ENCODE data around the gene ITPKC. TPM values are rescaled to one million over a fixed set of nuclear protein-coding genes. Genes with fewer than 3 reads are reported as not detected.
"Not testable (repeated sequence)": the region's sequence is repeated elsewhere in the genome, so short reads cannot be mapped to it uniquely, and the experiment has no call there.

Gene ITPKC
- polyA plus RNA-seq, 1 donor from 2014 or later: 16.8 TPM

DNA sequence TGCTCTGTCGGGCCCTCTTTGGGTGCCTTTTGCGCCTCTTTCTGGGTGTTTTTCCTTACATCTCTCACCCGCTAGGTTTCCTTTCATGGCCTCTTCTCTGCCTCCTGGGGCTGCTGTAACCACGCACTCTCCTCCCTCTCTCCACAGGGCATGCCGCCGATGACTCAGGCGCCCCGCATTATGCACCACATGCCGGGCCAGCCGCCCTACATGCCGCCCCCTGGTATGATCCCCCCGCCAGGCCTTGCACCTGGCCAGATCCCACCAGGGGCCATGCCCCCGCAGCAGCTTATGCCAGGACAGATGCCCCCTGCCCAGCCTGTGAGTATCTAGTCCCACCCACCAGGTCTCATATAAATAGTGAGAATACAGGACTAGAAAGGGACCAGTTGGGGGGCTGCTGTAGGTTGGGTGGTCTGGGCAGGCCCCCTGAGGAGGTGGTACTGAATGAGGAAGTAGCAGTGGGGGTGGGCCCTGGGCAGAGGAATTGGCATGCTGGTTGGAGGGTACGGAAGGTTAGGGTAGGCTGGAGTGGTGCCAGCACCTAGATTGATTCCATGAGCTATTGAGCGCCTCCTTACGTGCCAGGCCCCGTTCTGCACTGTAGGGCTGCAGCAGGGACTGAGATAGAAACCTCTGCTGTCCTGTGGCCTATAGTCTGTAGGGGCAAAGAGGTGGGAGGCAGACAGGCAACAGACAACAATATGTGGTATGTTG is 46.0 kb downstream of the ITPKC start:
- no peak overlapping the region for H2AFZ ChIP-seq (ENCODE audit: low read depth, low read length)
- H3K79me2 ChIP-seq (replicated peaks; ENCODE audit: insufficient read depth, low read length): no peaks in the 10 kb centered on the region
- no peak overlapping the region for H3K9ac ChIP-seq (ENCODE audit: low read length)
- TF ChIP-seq EP300 (conservative IDR thresholded peaks at IDR 0.05; ENCODE audit: poor library complexity, severe bottlenecking) (no peak), SMC3 (conservative IDR thresholded peaks at IDR 0.05; ENCODE audit: poor library complexity) (no peak), RAD21 (conservative IDR thresholded peaks at IDR 0.05) (no peak), TAF1 (IDR thresholded peaks at IDR 0.05; ENCODE audit: low read depth) (no peak)
- no peaks in the 10 kb centered on the region for H4K20me1 ChIP-seq (ENCODE audit: insufficient read depth)
- no peak overlapping the region for H3K27ac ChIP-seq (ENCODE audit: low read length)
- no peaks in the 10 kb centered on the region for H3K9me3 ChIP-seq (ENCODE audit: low read length)
- no peak overlapping the region for H3K4me2 ChIP-seq (ENCODE audit: low read length)
- no peaks in the 10 kb centered on the region for H3K36me3 ChIP-seq (ENCODE audit: insufficient read depth, low read length)
- H3K9me2 ChIP-seq (ENCODE audit: insufficient read depth, low read length): no peaks in the 10 kb centered on the region
- H3F3A ChIP-seq (ENCODE audit: insufficient read depth, low read length, poor library complexity, severe bottlenecking): no peaks in the 10 kb centered on the region
- no peaks in the 10 kb centered on the region for H3K27me3 ChIP-seq (ENCODE audit: insufficient read depth, low read depth, low read length)
- H3K4me3 ChIP-seq (ENCODE audit: low read length): no peak overlapping the region

GRCh38 chr19:40763526-40763925 is 46.6 kb downstream of the ITPKC start:
- no peaks in the 10 kb centered on the region for H4K20me1 ChIP-seq (ENCODE audit: insufficient read depth)
- no peak overlapping the region for H2AFZ ChIP-seq (ENCODE audit: low read depth, low read length)
- no peak overlapping the region for H3K4me3 ChIP-seq (ENCODE audit: low read length)
- H3K27ac ChIP-seq (ENCODE audit: low read length): no peak overlapping the region
- no peaks in the 10 kb centered on the region for H3K9me3 ChIP-seq (ENCODE audit: low read length)
- H3K9me2 ChIP-seq (ENCODE audit: insufficient read depth, low read length): no peaks in the 10 kb centered on the region
- H3K79me2 ChIP-seq (replicated peaks; ENCODE audit: insufficient read depth, low read length): no peaks in the 10 kb centered on the region
- TF ChIP-seq, protein P1, sequence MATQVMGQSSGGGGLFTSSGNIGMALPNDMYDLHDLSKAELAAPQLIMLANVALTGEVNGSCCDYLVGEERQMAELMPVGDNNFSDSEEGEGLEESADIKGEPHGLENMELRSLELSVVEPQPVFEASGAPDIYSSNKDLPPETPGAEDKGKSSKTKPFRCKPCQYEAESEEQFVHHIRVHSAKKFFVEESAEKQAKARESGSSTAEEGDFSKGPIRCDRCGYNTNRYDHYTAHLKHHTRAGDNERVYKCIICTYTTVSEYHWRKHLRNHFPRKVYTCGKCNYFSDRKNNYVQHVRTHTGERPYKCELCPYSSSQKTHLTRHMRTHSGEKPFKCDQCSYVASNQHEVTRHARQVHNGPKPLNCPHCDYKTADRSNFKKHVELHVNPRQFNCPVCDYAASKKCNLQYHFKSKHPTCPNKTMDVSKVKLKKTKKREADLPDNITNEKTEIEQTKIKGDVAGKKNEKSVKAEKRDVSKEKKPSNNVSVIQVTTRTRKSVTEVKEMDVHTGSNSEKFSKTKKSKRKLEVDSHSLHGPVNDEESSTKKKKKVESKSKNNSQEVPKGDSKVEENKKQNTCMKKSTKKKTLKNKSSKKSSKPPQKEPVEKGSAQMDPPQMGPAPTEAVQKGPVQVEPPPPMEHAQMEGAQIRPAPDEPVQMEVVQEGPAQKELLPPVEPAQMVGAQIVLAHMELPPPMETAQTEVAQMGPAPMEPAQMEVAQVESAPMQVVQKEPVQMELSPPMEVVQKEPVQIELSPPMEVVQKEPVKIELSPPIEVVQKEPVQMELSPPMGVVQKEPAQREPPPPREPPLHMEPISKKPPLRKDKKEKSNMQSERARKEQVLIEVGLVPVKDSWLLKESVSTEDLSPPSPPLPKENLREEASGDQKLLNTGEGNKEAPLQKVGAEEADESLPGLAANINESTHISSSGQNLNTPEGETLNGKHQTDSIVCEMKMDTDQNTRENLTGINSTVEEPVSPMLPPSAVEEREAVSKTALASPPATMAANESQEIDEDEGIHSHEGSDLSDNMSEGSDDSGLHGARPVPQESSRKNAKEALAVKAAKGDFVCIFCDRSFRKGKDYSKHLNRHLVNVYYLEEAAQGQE (IDR thresholded peaks at IDR 0.05; ENCODE audit: borderline replicate concordance): no peak
- TF ChIP-seq RAD21 (conservative IDR thresholded peaks at IDR 0.05) (no peak), SMC3 (conservative IDR thresholded peaks at IDR 0.05; ENCODE audit: poor library complexity) (no peak), MXI1 (conservative IDR thresholded peaks at IDR 0.05; ENCODE audit: poor library complexity, severe bottlenecking) (no peak), EZH2 (IDR thresholded peaks at IDR 0.05; ENCODE audit: borderline replicate concordance, insufficient read depth, low read length, poor library complexity, severe bottlenecking) (no peak)
- no peaks in the 10 kb centered on the region for H3K36me3 ChIP-seq (ENCODE audit: insufficient read depth, low read length)
- no peaks in the 10 kb centered on the region for H3F3A ChIP-seq (ENCODE audit: insufficient read depth, low read length, poor library complexity, severe bottlenecking)
- no peak overlapping the region for H3K4me2 ChIP-seq (ENCODE audit: low read length)
- H3K9ac ChIP-seq (ENCODE audit: low read length): no peak overlapping the region
- H3K27me3 ChIP-seq (ENCODE audit: insufficient read depth, low read depth, low read length): no peaks in the 10 kb centered on the region

DNA sequence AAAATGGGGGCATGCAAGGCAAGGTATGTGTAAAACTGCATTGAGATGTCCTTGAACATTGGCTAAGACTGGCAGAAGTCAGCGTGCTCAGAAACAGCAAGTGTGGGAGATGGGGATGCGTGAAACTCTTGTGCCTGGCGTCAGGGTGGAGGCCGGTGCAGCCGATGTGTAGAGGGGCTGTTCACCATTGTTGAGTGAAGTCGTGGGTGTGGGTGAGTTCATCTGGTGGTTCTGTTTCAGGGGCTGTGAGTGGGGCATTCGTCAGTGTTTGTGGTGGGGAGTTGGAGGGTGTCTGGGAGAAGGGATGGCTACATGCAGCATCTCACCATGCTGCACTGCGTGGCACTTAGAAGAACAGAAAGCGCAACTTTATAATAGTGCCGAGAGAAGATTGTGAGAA is 47.1 kb downstream of the ITPKC start:
- Histone ChIP-seq H3K9ac (ENCODE audit: low read length) (no peak overlapping the region), H2AFZ (ENCODE audit: low read depth, low read length) (no peak overlapping the region), H3K79me2 (replicated peaks; ENCODE audit: insufficient read depth, low read length) (no peaks in the 10 kb centered on the region), H3F3A (ENCODE audit: insufficient read depth, low read length, poor library complexity, severe bottlenecking) (no peaks in the 10 kb centered on the region), H4K20me1 (ENCODE audit: insufficient read depth) (no peaks in the 10 kb centered on the region), H3K4me2 (ENCODE audit: low read length) (no peak overlapping the region), H3K27ac (ENCODE audit: low read length) (no peak overlapping the region), H3K36me3 (ENCODE audit: insufficient read depth, low read length) (no peaks in the 10 kb centered on the region), H3K27me3 (ENCODE audit: insufficient read depth, low read depth, low read length) (no peaks in the 10 kb centered on the region), H3K4me3 (ENCODE audit: low read length) (no peak overlapping the region), H3K9me3 (ENCODE audit: low read length) (no peaks in the 10 kb centered on the region), H3K9me2 (ENCODE audit: insufficient read depth, low read length) (no peaks in the 10 kb centered on the region)
- TF ChIP-seq POLR2AphosphoS5 (IDR thresholded peaks at IDR 0.05): no peak

- not testable (repeated sequence) for H3K27me3 ChIP-seq (ENCODE audit: insufficient read depth, low read depth, low read length); H3K9me3 ChIP-seq (ENCODE audit: low read length); H3K36me3 ChIP-seq (ENCODE audit: insufficient read depth, low read length); H3K9ac ChIP-seq (ENCODE audit: low read length); H4K20me1 ChIP-seq (ENCODE audit: insufficient read depth); H3K27ac ChIP-seq (ENCODE audit: low read length); H3K9me2 ChIP-seq (ENCODE audit: insufficient read depth, low read length); H3K4me3 ChIP-seq (ENCODE audit: low read length); H3K4me2 ChIP-seq (ENCODE audit: low read length); H3F3A ChIP-seq (ENCODE audit: insufficient read depth, low read length, poor library complexity, severe bottlenecking); H3K79me2 ChIP-seq (replicated peaks; ENCODE audit: insufficient read depth, low read length); H2AFZ ChIP-seq (ENCODE audit: low read depth, low read length)
Observed at GRCh38 chr19:40766385-40766784, 49.5 kb downstream of the ITPKC start.

Measured in neural cell (in vitro differentiated cells).